ENCODE results near the gene PTPRS.

The PTPRS gene

DNA sequence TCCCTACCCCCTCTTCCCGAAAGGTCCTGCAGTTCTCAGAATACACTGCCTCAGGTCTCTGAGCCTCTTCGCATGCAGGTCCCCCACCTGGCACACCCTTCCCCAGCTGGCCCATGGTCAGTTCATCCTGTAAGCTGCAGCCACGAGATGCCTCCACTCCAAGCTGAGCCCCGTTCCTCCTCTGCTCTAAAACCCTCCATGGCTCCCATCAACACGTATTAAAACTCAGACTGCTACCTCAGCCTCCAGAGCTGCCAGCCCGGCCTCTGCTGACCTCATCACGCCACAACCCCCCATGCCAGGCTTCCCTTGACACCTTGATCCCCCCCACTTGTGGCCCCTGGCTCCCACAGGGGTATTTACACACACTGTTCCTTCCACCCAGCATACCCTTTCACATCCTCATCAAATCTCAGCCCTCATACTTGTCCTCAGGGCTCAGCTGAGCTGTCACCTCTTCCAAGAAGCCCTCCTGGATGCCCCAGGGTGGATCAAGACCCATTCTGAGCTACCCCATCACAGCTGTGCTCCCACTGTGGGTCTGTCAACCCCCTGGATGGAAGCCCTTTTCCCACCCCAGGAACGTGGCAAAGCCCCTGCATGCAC, 48.9 kb downstream of the PTPRS start:
- H3K36me3 ChIP-seq (ENCODE audit: insufficient read depth, low read length): no peaks in the 10 kb centered on the region
- no peak overlapping the region for H3K9ac ChIP-seq (ENCODE audit: low read depth, low read length)
- no peaks in the 10 kb centered on the region for H3K9me3 ChIP-seq (ENCODE audit: insufficient read depth, low read length, severe bottlenecking)
- H3K27ac ChIP-seq (ENCODE audit: low read length): no peak overlapping the region
- H3K4me1 ChIP-seq (ENCODE audit: insufficient read depth, low read length): no peaks in the 10 kb centered on the region
- H4K20me1 ChIP-seq (ENCODE audit: insufficient read depth, low read length): peaks cover 7% of the 10 kb centered on the region; the same call in 1 of the 2 replicates
- H3K4me3 ChIP-seq (ENCODE audit: low read depth in 1 of 2, low read length in 2 of 2): no peak overlapping the region
- TF ChIP-seq EZH2 (IDR thresholded peaks at IDR 0.05; ENCODE audit: borderline replicate concordance, low read depth, low read length, severe bottlenecking): no peak
- TF ChIP-seq, protein P1, sequence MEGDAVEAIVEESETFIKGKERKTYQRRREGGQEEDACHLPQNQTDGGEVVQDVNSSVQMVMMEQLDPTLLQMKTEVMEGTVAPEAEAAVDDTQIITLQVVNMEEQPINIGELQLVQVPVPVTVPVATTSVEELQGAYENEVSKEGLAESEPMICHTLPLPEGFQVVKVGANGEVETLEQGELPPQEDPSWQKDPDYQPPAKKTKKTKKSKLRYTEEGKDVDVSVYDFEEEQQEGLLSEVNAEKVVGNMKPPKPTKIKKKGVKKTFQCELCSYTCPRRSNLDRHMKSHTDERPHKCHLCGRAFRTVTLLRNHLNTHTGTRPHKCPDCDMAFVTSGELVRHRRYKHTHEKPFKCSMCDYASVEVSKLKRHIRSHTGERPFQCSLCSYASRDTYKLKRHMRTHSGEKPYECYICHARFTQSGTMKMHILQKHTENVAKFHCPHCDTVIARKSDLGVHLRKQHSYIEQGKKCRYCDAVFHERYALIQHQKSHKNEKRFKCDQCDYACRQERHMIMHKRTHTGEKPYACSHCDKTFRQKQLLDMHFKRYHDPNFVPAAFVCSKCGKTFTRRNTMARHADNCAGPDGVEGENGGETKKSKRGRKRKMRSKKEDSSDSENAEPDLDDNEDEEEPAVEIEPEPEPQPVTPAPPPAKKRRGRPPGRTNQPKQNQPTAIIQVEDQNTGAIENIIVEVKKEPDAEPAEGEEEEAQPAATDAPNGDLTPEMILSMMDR (IDR thresholded peaks at IDR 0.05; ENCODE audit: borderline replicate concordance, extremely low read depth, low read length, poor library complexity, severe bottlenecking): no peak
- ATAC-seq (ENCODE audit: insufficient read depth, low read depth) (no peak), DNase-seq (no peak)
- H3K79me2 ChIP-seq (ENCODE audit: insufficient read depth, low read length): no peaks in the 10 kb centered on the region
- no peak overlapping the region for H2AFZ ChIP-seq (ENCODE audit: low read depth, low read length)
- no peaks in the 10 kb centered on the region for H3K27me3 ChIP-seq (ENCODE audit: insufficient read depth, low read length, poor library complexity)
- no peak overlapping the region for H3K4me2 ChIP-seq (ENCODE audit: insufficient read depth, low read length)
